ENCODE results near the gene NT5C1A.

GRCh38 chr1:39666772-39667171 is 5.1 kb downstream of the NT5C1A start:
- TF ChIP-seq, protein P1, sequence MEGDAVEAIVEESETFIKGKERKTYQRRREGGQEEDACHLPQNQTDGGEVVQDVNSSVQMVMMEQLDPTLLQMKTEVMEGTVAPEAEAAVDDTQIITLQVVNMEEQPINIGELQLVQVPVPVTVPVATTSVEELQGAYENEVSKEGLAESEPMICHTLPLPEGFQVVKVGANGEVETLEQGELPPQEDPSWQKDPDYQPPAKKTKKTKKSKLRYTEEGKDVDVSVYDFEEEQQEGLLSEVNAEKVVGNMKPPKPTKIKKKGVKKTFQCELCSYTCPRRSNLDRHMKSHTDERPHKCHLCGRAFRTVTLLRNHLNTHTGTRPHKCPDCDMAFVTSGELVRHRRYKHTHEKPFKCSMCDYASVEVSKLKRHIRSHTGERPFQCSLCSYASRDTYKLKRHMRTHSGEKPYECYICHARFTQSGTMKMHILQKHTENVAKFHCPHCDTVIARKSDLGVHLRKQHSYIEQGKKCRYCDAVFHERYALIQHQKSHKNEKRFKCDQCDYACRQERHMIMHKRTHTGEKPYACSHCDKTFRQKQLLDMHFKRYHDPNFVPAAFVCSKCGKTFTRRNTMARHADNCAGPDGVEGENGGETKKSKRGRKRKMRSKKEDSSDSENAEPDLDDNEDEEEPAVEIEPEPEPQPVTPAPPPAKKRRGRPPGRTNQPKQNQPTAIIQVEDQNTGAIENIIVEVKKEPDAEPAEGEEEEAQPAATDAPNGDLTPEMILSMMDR (IDR thresholded peaks at IDR 0.05): no peak
- no peak for TF ChIP-seq POLR2AphosphoS5 (IDR thresholded peaks at IDR 0.05)

All from breast epithelium (tissue), 3 donors.